ENCODE results near the gene RAC3. TPM values are rescaled to one million over a fixed set of nuclear protein-coding genes. Genes with fewer than 3 reads are reported as not detected.

RAC3 gene
- total and polyA plus RNA-seq, 8 donors = 4.2 to 23.4 (median 14.0) TPM

GRCh38 chr17:82004517-82005455, 26.7 kb upstream of the RAC3 start:
- no peaks in the 10 kb centered on the region for H3K27me3 ChIP-seq
- no peak overlapping the region for H3K27ac ChIP-seq
- H3K36me3 ChIP-seq = no peaks in the 10 kb centered on the region
- H3K4me1 ChIP-seq = no peaks in the 10 kb centered on the region
- no peak for TF ChIP-seq CTCF (IDR thresholded peaks at IDR 0.05)
- H3K4me3 ChIP-seq = no peak overlapping the region
- ATAC-seq = no peak
- DNase-seq = no peak
- H3K9me3 ChIP-seq = no peaks in the 10 kb centered on the region
- intact Hi-C loops (cut with DNase I) = no loop called here

GRCh38 chr17:82005701-82006348, 25.7 kb upstream of the RAC3 start:
- intact Hi-C loops (cut with DNase I) = no loop called here
- Histone ChIP-seq H3K27me3 (no peaks in the 10 kb centered on the region), H3K36me3 (no peaks in the 10 kb centered on the region), H3K4me3 (no peak overlapping the region), H3K9me3 (no peaks in the 10 kb centered on the region), H3K4me1 (no peaks in the 10 kb centered on the region), H3K27ac (no peak overlapping the region)
- DNase-seq (no peak), ATAC-seq (no peak)
- TF ChIP-seq CTCF (IDR thresholded peaks at IDR 0.05) = no peak

GRCh38 chr17:82006468-82007227, 24.8 kb upstream of the RAC3 start:
- no peak for ATAC-seq
- intact Hi-C loops (cut with DNase I) = no loop called here
- Histone ChIP-seq H3K27ac (no peak overlapping the region), H3K4me3 (no peak overlapping the region), H3K4me1 (no peaks in the 10 kb centered on the region), H3K9me3 (no peaks in the 10 kb centered on the region), H3K27me3 (no peaks in the 10 kb centered on the region), H3K36me3 (peaks cover 0 to 5% of the 10 kb centered on the region in 2 donors)
- no peak for DNase-seq
- no peak for TF ChIP-seq CTCF (IDR thresholded peaks at IDR 0.05)

- Histone ChIP-seq H3K4me1 (no peaks in the 10 kb centered on the region), H3K27ac (no peak overlapping the region), H3K9me3 (no peaks in the 10 kb centered on the region), H3K4me3 (no peak overlapping the region), H3K27me3 (no peaks in the 10 kb centered on the region), H3K36me3 (peaks cover 0 to 10% of the 10 kb centered on the region in 2 donors)
- intact Hi-C loops (cut with DNase I) = no loop called here
- no peak for TF ChIP-seq CTCF (IDR thresholded peaks at IDR 0.05)
- no peak for DNase-seq
- no peak for ATAC-seq
Measured at GRCh38 chr17:82007228-82007494, 24.3 kb upstream of the RAC3 start.

All from left lung (tissue), 10 donors.